ENCODE results near the gene EXOSC1. TPM values are rescaled to one million over a fixed set of nuclear protein-coding genes. Genes with fewer than 3 reads are reported as not detected.
A peak's percentile ranks its signal among the peaks of the same experiment; 100 is the strongest.

The EXOSC1 gene
- total RNA-seq, 1 experiment from 2014 or later, result 60.3 TPM

DNA sequence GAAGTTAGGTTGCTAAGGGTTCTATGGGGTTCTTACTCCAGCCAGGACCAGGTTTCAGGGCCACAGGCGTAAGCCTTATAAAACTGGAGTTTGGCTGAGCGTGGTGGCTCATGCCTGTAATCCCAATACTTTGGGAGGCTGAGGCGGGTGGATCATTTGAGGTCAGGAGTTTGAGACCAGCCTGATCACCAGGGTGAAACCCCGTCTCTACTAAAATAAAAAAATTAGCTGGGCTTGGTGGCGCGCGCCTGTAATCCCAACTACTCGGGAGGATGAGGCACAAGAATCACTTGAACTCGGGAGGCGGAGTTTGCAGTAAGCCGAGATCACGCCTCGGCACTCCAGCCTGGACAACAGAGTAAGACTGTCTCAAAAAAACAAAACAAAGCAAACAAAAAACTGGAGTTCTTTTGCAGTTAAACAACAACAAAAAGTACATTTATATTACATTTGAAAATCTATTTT, 44.3 kb downstream of the EXOSC1 start:
- BruUV-seq (replicated peaks), result no TSS peak
- CTCF ChIA-PET, result interaction anchor here (0.6 to 0.7 kb wide), 3 partner anchors 10 to 37 kb away, joined by 4 to 11 read pairs (median 6); no protein-coding TSS in a partner anchor
- intact Hi-C loops (cut with micrococcal nuclease; ENCODE audit: unreplicated experiment), result no loop called here

DNA sequence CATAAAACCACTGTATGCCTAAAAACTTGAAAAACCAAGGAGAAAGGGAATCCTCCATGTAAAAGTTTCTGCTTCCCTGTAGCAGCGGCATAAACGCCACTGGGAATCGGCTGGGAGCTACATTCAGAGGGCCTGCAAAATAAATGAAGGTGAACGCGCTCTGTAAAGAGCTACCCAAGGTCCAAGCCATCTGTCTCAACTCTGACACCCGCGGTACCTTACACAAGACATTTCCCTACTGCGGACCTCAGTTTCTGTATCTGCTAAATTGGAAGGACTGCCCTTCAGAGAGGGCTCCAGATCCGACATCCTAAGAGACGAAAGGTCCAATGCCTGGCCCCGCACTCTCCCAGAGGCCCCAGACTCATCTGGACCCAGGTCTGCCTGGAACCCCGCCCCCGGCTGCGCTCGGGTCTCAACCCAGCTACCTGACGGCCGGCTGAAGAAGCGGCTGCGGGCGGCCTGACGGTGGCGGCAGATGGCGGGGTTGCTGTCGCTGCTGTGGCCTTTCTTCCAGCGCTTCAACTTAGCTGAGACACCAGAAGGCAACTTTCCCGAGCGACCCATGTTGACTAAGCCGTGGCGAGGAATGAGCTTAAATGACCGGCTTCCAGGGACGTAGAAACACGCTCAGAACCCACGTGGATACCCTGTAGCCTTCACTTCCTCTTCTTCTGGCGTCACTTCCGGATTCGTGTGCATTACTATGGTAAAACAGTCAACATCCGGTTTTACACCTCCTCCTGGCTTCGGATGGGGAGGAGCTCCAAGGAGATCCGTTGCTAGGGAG, 44.9 kb downstream of the EXOSC1 start, which contains the start of gene RRP12:
RRP12 (minus strand) TSS at position 676 of the 790 bp plus-strand sequence; CDS start at position 567, 109 bp downstream.
- no peaks in the 10 kb centered on the region for H3K4me1 ChIP-seq (ENCODE audit: control insufficient read depth, insufficient read depth, low read length)
- DNase-seq (ENCODE audit: low read depth, low spot score) (peak; percentile 96), ATAC-seq (peak; percentile 98)
- ChIA-PET POLR2A (interaction anchor here (0.6 to 1.6 kb wide), 10 partner anchors 9 to 241 kb away, joined by 3 to 8 read pairs (median 4); no protein-coding TSS in a partner anchor), CTCF (interaction anchor here (0.6 to 0.7 kb wide), 2 partner anchors 18 to 37 kb away, joined by 4 to 11 read pairs; no protein-coding TSS in a partner anchor)
- H3K9me3 ChIP-seq (ENCODE audit: control insufficient read depth, insufficient read depth, low read depth, low read length), result no peaks in the 10 kb centered on the region
- H3K4me3 ChIP-seq (ENCODE audit: low read depth in 2 of 2, low read length in 2 of 2), result peak within 1 kb of the TSS; percentile 72 to 100
- in situ Hi-C loops (cut with HindIII; ENCODE audit: low pct_unique_long_range_greater_than_20kb, low sequenced_read_pairs) (no loop called here), intact Hi-C loops (cut with micrococcal nuclease; ENCODE audit: unreplicated experiment) (no loop called here)
- H3K27ac ChIP-seq (ENCODE audit: low read length), result peak within 1 kb of the TSS; percentile 76
- peaks cover 12% of the 10 kb centered on the region; the same call in 1 of the 2 replicates for H3K36me3 ChIP-seq (ENCODE audit: control insufficient read depth, insufficient read depth, low read length)
- TSS peak; percentile 97 for BruUV-seq (replicated peaks)
- TF ChIP-seq POLR2AphosphoS5 (IDR thresholded peaks at IDR 0.05; ENCODE audit: low read depth, low read length), result peak; percentile 88
- TF ChIP-seq, protein P1, sequence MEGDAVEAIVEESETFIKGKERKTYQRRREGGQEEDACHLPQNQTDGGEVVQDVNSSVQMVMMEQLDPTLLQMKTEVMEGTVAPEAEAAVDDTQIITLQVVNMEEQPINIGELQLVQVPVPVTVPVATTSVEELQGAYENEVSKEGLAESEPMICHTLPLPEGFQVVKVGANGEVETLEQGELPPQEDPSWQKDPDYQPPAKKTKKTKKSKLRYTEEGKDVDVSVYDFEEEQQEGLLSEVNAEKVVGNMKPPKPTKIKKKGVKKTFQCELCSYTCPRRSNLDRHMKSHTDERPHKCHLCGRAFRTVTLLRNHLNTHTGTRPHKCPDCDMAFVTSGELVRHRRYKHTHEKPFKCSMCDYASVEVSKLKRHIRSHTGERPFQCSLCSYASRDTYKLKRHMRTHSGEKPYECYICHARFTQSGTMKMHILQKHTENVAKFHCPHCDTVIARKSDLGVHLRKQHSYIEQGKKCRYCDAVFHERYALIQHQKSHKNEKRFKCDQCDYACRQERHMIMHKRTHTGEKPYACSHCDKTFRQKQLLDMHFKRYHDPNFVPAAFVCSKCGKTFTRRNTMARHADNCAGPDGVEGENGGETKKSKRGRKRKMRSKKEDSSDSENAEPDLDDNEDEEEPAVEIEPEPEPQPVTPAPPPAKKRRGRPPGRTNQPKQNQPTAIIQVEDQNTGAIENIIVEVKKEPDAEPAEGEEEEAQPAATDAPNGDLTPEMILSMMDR (IDR thresholded peaks at IDR 0.05), result no peak
- TF ChIP-seq TCF7L2 (IDR thresholded peaks at IDR 0.05; ENCODE audit: low read depth, low read length), result no peak
- TF ChIP-seq, protein P2, sequence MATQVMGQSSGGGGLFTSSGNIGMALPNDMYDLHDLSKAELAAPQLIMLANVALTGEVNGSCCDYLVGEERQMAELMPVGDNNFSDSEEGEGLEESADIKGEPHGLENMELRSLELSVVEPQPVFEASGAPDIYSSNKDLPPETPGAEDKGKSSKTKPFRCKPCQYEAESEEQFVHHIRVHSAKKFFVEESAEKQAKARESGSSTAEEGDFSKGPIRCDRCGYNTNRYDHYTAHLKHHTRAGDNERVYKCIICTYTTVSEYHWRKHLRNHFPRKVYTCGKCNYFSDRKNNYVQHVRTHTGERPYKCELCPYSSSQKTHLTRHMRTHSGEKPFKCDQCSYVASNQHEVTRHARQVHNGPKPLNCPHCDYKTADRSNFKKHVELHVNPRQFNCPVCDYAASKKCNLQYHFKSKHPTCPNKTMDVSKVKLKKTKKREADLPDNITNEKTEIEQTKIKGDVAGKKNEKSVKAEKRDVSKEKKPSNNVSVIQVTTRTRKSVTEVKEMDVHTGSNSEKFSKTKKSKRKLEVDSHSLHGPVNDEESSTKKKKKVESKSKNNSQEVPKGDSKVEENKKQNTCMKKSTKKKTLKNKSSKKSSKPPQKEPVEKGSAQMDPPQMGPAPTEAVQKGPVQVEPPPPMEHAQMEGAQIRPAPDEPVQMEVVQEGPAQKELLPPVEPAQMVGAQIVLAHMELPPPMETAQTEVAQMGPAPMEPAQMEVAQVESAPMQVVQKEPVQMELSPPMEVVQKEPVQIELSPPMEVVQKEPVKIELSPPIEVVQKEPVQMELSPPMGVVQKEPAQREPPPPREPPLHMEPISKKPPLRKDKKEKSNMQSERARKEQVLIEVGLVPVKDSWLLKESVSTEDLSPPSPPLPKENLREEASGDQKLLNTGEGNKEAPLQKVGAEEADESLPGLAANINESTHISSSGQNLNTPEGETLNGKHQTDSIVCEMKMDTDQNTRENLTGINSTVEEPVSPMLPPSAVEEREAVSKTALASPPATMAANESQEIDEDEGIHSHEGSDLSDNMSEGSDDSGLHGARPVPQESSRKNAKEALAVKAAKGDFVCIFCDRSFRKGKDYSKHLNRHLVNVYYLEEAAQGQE (IDR thresholded peaks at IDR 0.05; ENCODE audit: insufficient read depth in 1 of 2, low read depth in 2 of 2, low read length in 1 of 2), result no peak
- TF ChIP-seq SIN3A (IDR thresholded peaks at IDR 0.05; ENCODE audit: borderline replicate concordance, insufficient read depth, low read depth, low read length), result peak; percentile 99
- no peaks in the 10 kb centered on the region for H3K27me3 ChIP-seq (ENCODE audit: control insufficient read depth, insufficient read depth, low read length)

More for the DNA sequence above, 44.3 kb downstream of the EXOSC1 start:
- Histone ChIP-seq H3K4me1 (ENCODE audit: control insufficient read depth, insufficient read depth, low read length) (no peaks in the 10 kb centered on the region), H3K36me3 (ENCODE audit: control insufficient read depth, insufficient read depth, low read length) (peaks cover 6% of the 10 kb centered on the region; the same call in 1 of the 2 replicates), H3K27me3 (ENCODE audit: control insufficient read depth, insufficient read depth, low read length) (no peaks in the 10 kb centered on the region), H3K27ac (ENCODE audit: low read length) (peak overlapping the region; percentile 76), H3K4me3 (ENCODE audit: low read depth in 2 of 2, low read length in 2 of 2) (peak overlapping the region; percentile 72 to 100), H3K9me3 (ENCODE audit: control insufficient read depth, insufficient read depth, low read depth, low read length) (no peaks in the 10 kb centered on the region)
- in situ Hi-C loops (cut with HindIII; ENCODE audit: low pct_unique_long_range_greater_than_20kb, low sequenced_read_pairs), result no loop called here
- TF ChIP-seq, protein P1 (IDR thresholded peaks at IDR 0.05), result no peak
- TF ChIP-seq, protein P2 (IDR thresholded peaks at IDR 0.05; ENCODE audit: insufficient read depth in 1 of 2, low read depth in 2 of 2, low read length in 1 of 2), result no peak
- TF ChIP-seq POLR2AphosphoS5 (IDR thresholded peaks at IDR 0.05; ENCODE audit: low read depth, low read length) (no peak), TCF7L2 (IDR thresholded peaks at IDR 0.05; ENCODE audit: low read depth, low read length) (no peak), SIN3A (IDR thresholded peaks at IDR 0.05; ENCODE audit: borderline replicate concordance, insufficient read depth, low read depth, low read length) (no peak)
- ATAC-seq, result no peak
- no peak for DNase-seq (ENCODE audit: low read depth, low spot score)
- POLR2A ChIA-PET, result interaction anchor here (0.6 to 1.6 kb wide), 7 partner anchors 10 to 240 kb away, joined by 3 to 8 read pairs (median 4); no protein-coding TSS in a partner anchor
